HG03135 (cell line): ENCODE data around the gene UBC.
A peak's percentile ranks its signal among the peaks of the same experiment; 100 is the strongest.

Source experiments
- ATAC-seq: cut with Tn5 transposase; IDR thresholded peaks from one replicate; pipeline ENCODE4 v1.9.1; 2021; ENCODE audit warnings: mild to moderate bottlenecking, moderate library complexity; ENCODE audit not compliant: unreplicated experiment

The UBC gene

DNA sequence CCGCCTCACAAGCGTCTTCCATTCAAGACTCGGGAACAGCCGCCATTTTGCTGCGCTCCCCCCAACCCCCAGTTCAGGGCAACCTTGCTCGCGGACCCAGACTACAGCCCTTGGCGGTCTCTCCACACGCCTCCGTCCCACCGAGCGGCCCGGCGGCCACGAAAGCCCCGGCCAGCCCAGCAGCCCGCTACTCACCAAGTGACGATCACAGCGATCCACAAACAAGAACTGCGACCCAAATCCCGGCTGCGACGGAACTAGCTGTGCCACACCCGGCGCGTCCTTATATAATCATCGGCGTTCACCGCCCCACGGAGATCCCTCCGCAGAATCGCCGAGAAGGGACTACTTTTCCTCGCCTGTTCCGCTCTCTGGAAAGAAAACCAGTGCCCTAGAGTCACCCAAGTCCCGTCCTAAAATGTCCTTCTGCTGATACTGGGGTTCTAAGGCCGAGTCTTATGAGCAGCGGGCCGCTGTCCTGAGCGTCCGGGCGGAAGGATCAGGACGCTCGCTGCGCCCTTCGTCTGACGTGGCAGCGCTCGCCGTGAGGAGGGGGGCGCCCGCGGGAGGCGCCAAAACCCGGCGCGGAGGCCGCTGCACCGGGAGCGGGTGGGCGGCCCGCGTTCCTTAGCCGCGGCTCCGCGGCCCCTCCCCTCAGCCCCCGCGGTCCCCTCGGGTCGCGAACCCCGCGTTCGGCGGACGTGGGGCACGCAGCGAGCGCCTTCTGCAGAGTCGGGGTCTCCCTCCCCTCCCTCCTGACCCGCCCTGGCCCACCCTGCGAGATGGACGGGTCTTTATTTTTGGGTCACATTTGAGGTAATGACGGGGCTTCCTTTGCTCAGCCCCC lies at the start of gene UBC:
UBC (minus strand) TSS at position 259 of the 847 bp plus-strand sequence. CDS start 879 bp downstream, outside the sequence.
- ATAC-seq, result peak; percentile 32

DNA sequence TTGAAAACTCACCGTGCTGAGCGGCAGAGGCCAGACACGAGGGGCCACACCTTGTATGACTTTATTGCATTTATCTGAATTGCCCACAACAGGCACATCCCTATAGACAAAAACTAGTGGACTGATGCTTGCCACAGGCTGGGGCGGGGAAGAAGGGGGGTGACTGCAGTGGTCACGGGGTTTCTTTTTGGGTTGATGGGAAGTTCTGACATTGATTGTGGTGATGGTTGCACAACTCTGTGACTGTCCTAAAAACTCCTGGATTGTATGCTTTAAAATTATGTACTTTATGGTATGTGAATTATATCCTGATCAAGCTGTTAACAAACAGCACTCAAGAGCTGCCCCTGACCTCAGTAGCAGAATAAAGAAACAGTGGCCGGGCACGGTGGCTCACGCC lies 48.8 kb upstream of the UBC start:
- ATAC-seq, result no peak

DNA sequence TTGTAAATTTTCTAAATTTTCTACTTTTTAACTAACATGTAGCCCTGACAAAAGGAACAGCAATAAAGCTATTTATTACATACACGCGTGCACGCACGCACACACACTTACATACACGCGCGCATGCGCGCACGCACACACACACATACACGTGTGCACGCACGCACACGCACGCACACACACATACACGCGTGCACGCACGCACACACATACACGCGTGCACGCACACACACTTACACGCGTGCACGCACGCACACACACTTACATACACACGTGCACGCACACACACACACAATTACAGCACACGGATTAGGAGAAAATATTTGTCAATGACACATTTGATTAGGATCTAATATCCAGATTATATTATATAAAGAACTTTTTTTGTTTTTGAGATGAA lies 46.6 kb upstream of the UBC start:
- no peak for ATAC-seq

DNA sequence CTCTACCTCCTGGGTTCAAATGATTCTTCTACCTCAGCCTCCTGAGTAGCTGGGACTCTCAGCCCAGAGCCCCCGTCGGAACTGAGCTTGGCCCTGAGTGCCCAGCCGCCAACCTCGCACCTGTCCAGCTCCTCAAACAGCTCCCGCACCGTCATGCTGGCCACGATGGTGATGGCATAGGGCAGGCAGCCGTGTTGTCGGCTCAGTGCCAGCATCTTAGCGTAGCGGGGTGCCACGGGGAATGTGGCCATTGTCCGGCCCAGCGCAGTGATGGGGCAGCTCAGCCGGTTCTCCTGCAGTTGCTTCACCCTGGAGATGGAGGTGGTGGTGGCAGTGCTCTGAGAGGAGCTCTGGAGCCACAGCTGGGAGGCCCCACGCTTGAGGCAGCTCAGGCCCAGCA lies 42.1 kb upstream of the UBC start:
- ATAC-seq, result no peak

DNA sequence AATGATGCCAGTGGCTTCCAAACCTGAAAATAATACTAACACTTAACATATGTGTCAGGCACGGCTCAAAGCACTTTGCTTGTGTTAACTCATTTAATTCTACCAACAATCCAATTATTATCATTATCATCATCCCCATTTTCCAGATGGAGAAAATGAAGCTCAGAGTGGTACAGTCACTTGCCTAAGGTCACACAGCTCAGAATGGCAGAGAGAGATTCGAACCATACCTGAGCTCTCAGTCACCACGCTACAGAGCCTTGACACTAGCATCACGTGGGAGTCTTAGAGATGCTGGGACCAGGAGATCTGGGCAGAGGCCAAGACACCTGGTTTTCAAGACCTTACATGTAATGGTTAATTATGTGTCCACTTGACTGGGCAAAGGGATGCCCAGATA lies 40.3 kb upstream of the UBC start:
- no peak for ATAC-seq

DNA sequence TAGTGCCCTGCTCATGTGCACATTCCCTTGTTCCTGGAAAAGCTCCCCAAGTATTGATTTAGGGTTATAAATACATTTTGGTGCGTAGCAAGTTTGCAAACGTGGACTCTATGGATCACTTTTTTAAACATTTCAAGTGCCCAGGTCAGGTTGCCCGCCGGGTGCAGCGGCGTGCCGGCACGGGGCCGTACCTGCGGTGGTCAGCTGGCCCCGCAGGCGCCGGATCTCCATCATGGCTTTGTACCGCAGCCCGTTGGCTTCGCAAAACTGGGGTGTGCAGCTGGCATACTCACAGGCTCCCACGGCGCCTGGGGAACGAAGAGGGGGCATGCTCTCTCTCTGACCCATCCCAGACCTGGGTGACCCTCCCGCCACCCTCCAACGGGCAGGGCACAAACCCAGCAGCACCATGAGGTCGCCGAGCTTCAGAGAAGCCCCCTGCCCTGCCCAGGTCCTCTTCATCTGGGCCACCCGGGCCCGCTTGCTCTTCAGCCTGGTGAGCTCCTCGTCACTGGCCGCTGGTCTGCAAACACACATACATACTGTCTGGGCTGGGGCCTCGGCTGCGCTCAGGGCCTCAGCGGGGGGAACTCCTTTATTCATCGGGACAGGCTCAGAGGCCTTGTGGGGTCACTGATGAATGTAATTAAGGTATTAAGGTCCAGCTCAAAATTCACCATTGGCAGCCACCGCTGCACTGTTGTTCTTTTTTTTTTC lies 39.4 kb upstream of the UBC start:
- ATAC-seq, result no peak

DNA sequence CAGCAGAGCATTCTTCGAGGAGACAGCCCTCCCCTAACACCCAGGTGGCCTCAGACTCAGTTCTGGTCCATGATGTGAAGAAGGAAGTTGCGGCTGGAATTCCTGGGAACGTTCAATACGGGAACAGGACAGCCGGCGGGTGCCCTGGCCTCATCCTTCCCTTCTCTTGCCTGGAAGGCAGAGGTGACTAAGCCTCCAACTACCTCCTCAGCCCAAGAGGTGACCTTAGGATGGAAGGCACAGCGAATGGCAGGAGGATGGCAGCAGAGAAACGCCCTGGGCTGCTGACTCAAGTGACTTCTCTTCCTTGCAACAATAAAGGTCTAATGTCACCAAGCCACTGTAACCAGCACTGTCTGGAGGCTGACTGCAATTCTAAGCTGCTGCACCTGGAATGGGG lies 38.4 kb upstream of the UBC start:
- ATAC-seq, result no peak

DNA sequence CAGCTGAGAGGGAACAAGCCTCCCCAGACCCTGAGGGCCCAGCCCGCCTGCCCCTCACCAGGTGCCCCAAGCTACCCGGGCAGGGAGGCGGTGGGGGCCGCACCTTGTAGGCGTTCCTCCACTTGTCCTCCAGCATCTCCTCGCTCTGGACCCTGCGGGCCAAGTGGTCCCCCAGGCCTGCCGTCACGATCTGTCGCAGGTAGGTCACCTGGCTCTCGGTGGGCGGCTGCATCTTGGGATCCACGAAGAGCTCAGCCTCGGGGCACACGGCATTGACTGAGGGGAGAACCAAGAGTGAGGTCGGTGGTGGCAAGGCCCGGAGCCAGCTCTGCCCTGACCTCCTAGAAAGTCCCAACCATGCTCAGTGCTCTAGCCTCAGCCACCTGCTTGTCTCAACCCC lies 37.8 kb upstream of the UBC start:
- ATAC-seq, result no peak

DNA sequence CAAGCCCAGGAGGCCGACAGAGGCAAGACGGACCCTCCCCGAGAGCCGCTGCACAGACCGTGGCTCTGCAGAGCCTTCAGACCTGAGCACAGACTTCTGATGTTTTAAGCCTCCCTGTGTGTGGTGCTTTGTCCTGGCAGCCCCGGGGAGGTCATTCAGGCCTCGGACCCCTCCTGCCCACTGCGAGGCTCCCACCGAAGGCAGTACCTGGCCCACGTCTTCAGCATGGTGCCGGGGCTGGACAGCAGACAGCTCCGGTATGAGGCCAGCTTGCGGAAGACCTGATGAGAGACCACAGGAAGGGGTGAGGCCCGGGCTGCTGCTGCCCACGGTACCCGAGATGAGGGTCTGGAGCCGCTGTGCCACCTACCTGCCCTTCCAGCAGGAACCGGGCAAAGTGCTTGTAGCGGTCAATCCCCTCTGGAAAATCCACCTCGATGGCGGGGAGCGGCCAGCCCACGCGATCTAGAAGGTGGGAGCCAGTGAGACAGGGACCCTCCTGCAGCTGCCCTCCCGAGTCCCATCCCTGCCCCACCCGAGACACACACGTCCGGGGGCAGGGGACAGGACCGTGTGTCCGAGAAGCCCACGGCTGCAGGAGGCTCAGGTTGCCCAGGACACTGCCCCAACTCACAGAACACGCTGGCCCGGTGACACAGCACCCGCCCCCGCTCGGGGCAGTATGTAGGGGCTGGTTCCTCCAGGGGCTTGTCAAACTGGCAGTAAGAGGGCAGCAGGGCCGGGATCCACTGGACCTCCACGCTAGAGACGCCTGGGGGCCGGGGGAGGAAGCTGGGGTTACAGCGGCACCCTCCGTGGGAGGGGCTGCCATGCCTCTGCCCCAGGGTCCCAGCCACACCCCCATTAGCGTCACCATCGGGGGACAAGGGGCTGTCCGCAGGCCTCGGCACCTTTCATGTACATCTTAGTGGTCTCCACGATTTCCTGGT lies 35.6 kb upstream of the UBC start:
- ATAC-seq, result no peak

DNA sequence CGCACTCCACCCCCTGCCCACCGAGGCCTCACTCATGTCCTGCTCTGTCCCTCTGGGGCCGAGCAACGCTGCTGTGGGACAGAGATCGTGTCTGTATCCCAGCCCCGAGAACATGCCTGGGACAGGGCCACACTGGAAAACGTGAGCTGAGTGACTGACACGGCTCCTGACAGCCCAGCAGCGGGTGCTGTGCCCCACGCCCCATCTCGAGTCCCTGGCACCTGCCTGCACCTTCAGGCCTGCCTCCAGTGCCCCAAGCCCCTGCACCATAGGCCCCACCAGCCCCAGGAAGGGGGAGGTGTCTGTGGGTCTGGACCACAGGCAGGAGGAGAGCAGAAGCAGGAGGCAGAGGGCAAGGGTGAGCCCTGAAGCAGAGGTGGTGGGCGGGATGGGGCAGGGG lies 34.6 kb upstream of the UBC start:
- no peak for ATAC-seq

DNA sequence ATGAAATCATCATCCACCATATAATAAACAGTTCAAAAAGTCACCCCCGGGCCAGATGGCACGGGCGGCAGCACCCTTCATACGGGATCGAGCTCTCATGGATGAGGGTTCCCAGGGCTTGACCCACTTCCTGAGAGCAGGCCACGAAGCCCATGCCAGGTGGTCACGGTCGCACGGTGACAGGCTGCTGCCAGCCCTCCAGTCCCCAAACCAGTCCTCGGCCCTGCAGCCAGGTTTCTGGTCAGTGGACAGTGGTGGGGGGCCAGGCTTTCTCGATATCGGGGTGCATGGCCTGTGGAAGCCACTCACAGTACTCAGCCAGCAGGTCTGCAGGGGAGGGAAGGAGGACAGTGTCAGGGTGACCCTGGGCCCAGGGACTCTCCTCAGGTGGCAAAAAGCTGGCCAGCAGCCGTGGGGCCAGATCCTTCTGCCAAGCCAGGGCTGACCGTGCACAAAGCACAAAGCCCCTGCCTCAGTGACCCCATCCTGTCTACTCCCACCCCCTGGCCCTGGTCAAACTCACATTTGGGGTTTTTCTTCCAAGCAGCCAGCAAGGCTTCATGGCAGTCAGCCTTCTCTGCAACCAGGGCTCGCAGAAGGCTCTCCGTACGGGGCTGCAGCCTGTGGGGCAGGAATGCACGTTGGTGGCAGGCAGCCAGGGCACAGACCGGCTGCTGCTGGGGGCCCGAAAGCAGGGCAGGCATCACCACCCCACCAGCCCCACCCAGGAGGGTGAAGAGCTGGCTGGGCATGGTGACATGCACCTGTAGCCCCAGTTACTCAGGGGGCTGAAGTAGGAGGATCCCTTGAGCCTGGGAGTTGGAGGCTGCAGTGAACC lies 33.3 kb upstream of the UBC start:
- ATAC-seq, result no peak

DNA sequence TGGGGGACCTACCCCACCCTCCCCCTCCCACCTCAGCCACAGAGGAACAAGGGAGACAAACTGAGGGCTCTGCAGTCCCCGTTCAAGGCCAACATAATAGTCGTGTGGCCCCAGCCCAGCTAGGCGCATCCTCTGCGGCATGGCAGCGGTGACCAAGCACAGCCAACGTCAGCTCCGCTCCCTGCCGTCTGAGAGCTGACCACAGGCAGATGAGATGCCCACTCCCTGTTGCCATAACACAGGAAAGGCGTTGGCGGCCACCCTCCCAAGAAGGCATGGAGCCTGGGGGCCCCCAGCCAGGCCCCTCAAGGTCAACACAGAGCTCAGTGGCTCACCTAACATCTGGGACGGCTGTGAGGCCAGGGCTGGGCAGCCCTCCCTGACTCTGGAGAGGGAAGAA lies 32.6 kb upstream of the UBC start:
- no peak for ATAC-seq

DNA sequence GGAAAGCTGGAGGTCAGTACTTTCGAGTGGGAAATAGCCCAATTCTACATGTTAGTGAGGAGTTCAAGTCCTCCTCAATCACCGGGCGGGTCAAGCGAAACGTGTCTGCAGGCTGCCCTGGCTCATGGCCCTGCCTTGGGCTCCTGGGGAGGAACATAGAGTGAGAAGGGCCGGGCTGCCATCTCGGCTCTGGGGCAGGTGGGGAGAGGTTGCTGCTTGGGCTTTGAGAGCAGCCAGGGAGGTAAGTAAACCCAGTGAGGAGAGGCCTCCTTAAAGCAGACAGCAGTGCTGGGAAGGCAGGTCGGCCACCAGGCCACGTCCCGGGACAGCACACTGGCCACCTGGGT lies 32.0 kb upstream of the UBC start:
- no peak for ATAC-seq

DNA sequence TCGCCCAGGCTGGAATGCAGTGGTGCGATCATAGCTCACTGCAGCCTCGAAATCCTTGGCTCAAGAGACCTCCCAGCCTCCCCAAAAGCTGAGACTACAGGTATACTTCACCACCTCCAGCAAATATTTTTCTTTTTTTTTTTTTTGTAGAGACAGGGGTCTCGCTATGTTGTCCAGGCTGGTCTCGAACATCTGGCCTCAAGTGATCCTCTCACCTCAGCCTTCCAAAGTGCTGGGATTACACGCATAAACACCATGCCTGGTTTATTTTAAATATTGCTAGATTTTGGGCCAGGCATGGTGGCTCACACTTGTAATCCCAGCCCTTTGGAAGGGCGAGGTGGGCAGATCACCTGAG lies 26.7 kb upstream of the UBC start:
- no peak for ATAC-seq

DNA sequence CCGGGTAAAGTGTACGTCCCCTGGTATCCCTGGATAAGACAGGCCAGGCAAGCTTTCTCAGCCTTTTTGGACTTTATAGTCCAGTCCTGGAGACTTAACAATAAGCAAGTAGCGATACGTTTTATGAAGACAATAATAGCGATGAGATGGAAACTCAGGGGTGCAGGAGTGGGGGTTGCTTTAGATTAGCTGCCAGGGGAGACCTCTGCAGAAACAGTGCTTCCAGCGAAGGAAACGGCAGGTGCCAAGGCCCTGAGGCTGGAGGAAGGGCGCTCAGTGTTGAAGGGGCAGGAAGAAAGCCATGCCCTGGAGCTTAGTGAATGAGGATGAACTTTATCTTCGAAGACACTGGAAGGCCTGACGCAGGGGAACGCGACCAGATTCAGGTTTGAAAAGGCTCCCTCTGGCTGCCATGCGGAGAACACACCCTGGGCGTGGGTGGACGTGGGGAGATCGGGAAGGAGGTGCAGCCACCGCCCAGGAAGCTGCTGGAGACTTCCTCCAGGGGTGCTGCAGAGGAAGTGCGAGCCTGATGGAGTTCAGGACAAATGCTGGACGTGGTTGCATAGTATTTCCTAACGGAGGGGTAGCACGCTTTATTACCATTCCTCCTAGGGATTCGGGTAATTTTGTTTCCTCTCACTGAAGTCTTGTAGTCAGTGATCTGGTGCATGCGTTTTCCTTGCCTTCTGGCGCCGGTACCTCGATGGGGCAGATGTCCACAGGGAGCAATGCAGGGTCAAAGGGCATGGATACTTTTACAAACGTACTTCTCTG lies 26.1 kb upstream of the UBC start:
- ATAC-seq, result peak; percentile 46

DNA sequence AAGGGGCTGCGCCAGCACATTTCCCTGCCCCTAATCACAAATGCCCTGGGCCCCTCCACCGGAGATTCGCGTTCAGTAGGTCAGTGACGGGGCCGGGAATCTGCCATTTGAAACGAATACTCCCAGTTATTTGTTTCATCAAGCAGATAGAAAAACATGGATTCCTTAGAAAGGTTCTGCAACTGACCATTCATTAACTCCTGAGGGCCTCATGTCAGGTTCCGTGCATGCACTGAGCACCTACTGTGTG lies 25.6 kb upstream of the UBC start:
- ATAC-seq, result no peak

DNA sequence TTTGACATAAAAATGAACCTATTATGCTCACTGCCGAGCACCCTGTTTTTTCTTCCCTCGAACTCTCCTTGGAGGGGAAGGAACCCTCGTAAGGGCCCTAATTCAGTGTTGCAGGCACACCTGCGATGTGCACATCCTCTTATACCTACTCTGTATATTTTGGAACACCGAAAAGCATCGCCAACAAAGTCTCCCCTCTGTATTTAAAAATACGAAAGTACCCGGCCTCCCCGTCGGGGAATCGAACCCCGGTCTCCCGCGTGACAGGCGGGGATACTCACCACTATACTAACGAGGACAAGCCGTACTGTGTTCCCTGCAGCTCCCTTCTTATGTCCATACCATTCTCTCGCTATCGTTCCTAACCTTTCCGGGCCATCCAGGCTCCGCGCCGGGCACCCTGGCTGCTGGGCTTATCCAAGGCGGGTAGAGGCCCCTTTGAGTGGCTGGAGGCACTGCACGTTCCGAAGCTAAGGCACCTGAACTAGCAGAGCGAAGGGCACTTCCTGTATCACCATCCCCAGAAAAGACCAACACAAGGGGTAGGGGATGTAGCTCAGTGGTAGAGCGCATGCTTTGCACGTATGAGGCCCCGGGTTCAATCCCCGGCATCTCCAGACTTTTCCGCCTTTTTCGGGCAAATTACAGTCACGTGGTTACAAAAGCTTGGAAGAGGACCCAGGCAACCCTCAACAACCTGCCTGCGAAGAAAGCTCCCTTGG lies 25.1 kb upstream of the UBC start:
- peak; percentile 61 for ATAC-seq

DNA sequence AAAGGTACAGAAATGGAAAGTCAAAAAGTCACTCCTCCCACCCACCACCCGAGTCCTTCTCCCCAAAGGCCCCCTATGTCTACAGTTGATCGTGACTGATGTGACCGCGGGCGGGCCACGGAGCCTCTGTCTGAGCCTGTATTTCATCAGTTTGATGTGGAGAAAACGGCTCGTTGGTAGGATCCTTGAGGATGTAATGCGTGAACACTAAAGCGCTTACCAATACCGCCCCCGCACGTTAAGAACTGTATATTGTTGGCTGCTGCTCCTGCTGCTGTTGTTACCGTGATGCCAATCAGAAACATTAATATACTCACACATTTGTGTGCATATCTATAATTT lies 24.6 kb upstream of the UBC start:
- ATAC-seq, result peak; percentile 30

DNA sequence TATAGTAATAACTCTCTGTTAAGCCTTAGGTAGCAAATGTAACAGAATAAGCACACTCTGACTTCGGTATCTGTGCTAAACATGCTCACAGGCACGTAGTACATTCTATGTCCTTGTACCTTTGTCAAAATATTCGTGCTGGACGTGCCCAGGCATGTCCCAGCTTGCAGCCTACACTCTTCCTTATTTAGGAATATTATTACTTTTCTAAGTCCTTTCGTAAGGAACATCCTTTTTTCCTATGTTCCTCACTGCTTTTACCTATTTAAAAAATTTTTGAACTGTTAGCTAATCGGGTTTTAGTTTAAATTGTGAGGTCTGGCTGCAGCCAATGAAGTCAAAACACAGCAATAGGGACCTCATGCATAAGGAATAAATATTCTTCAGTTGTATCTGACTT lies 24.1 kb upstream of the UBC start:
- no peak for ATAC-seq

DNA sequence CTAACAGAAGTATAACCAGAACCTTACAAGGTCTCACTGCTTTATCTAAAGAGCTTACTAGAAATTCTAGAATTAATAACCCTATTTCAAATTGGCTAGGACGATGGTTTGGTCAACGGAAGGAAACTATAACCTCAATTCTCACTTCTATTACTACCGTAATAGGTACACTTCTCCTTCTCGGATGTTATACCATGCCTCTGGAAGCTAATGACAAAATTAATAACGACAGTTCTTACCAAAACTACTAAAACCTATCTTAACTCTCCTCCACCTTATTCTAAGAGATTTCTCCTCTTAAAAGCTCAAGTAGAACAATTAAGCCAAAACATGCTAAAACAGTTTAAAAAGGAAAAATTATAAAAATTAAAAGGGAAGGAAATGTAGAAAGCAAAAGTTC lies 23.7 kb upstream of the UBC start:
- no peak for ATAC-seq
